Mononuclear cell (primary cell): ENCODE results near the gene ATAD3B. TPM values are rescaled to one million over a fixed set of nuclear protein-coding genes. Genes with fewer than 3 reads are reported as not detected.

Source experiments
- H3K27me3 ChIP-seq: 2 replicates; pipeline ENCODE4 v1.6.0; 2011; ENCODE audit warnings: low read length, control low read depth; ENCODE audit not compliant: insufficient read depth
- H3K4me1 ChIP-seq: 2 replicates; pipeline ENCODE4 v1.5.1; 2011; ENCODE audit warnings: mild to moderate bottlenecking, low read length, control low read depth; ENCODE audit not compliant: insufficient read depth
- H3K4me3 ChIP-seq: 2 replicates; pipeline ENCODE4 v1.5.1; 2011; ENCODE audit warnings: mild to moderate bottlenecking, low read length, moderate library complexity
- H3K9me3 ChIP-seq: 2 replicates; pipeline ENCODE4 v1.5.1; 2011; ENCODE audit warnings: low read depth, mild to moderate bottlenecking, control low read depth, low read length
- total RNA-seq: library from RNA; depleted of rRNA; stranded (reverse); fragments of >200 nt; gene quantifications from one replicate; pipeline ENCODE4 v1.2.3, GENCODE V29; 2012

ATAD3B gene
- total RNA-seq, 1 donor: 11.5 TPM

GRCh38 chr1:1536019-1536937 lies 64.7 kb downstream of the ATAD3B start:
- H3K9me3 ChIP-seq: no peaks in the 10 kb centered on the region
- H3K4me1 ChIP-seq: peaks cover 4% of the 10 kb centered on the region
- H3K4me3 ChIP-seq: no peak overlapping the region
- H3K27me3 ChIP-seq: no peaks in the 10 kb centered on the region

GRCh38 chr1:1536938-1537546 lies 65.5 kb downstream of the ATAD3B start:
- no peaks in the 10 kb centered on the region for H3K27me3 ChIP-seq
- H3K9me3 ChIP-seq: no peaks in the 10 kb centered on the region
- peaks cover 4% of the 10 kb centered on the region for H3K4me1 ChIP-seq
- H3K4me3 ChIP-seq: no peak overlapping the region

- Histone ChIP-seq H3K27me3 (no peaks in the 10 kb centered on the region), H3K4me1 (peaks cover 4% of the 10 kb centered on the region), H3K4me3 (no peak overlapping the region), H3K9me3 (no peaks in the 10 kb centered on the region)
These were observed 66.2 kb downstream of the ATAD3B start for GRCh38 chr1:1537626-1538250.

GRCh38 chr1:1538334-1538733 lies 66.8 kb downstream of the ATAD3B start:
- no peaks in the 10 kb centered on the region for H3K9me3 ChIP-seq
- no peaks in the 10 kb centered on the region for H3K27me3 ChIP-seq
- no peak overlapping the region for H3K4me3 ChIP-seq
- peaks cover 4% of the 10 kb centered on the region for H3K4me1 ChIP-seq

GRCh38 chr1:1538989-1539309 lies 67.4 kb downstream of the ATAD3B start:
- Histone ChIP-seq H3K27me3 (no peaks in the 10 kb centered on the region), H3K4me3 (no peak overlapping the region), H3K4me1 (peaks cover 4% of the 10 kb centered on the region), H3K9me3 (no peaks in the 10 kb centered on the region)

GRCh38 chr1:1539310-1540089 lies 67.9 kb downstream of the ATAD3B start:
- Histone ChIP-seq H3K27me3 (no peaks in the 10 kb centered on the region), H3K4me1 (peaks cover 4% of the 10 kb centered on the region), H3K9me3 (no peaks in the 10 kb centered on the region), H3K4me3 (no peak overlapping the region)

GRCh38 chr1:1540090-1540817 lies 68.7 kb downstream of the ATAD3B start, which contains the start of gene TMEM240:
Gene TMEM240 (minus strand): TSS chr1:1540624. CDS start chr1:1540346, 278 bp downstream.
- H3K27me3 ChIP-seq: no peaks in the 10 kb centered on the region
- H3K9me3 ChIP-seq: no peaks in the 10 kb centered on the region
- H3K4me1 ChIP-seq: peaks cover 4% of the 10 kb centered on the region
- H3K4me3 ChIP-seq: no peak within 1 kb of the TSS

- Histone ChIP-seq H3K9me3 (no peaks in the 10 kb centered on the region), H3K4me3 (no peak overlapping the region), H3K4me1 (peaks cover 4% of the 10 kb centered on the region), H3K27me3 (no peaks in the 10 kb centered on the region)
These were observed 69.5 kb downstream of the ATAD3B start for GRCh38 chr1:1540818-1541628.

- no peaks in the 10 kb centered on the region for H3K27me3 ChIP-seq
These were observed 70.6 kb downstream of the ATAD3B start for GRCh38 chr1:1541956-1542765.

GRCh38 chr1:1542766-1543705 lies 71.5 kb downstream of the ATAD3B start:
- H3K9me3 ChIP-seq: no peaks in the 10 kb centered on the region
- H3K4me1 ChIP-seq: peaks cover 4% of the 10 kb centered on the region
- no peaks in the 10 kb centered on the region for H3K27me3 ChIP-seq
- no peak overlapping the region for H3K4me3 ChIP-seq

More at GRCh38 chr1:1541956-1542765, 70.6 kb downstream of the ATAD3B start:
- H3K9me3 ChIP-seq: no peaks in the 10 kb centered on the region
- H3K4me3 ChIP-seq: no peak overlapping the region
- H3K4me1 ChIP-seq: peaks cover 4% of the 10 kb centered on the region

GRCh38 chr1:1543706-1544099 lies 72.1 kb downstream of the ATAD3B start:
- no peaks in the 10 kb centered on the region for H3K9me3 ChIP-seq
- H3K4me3 ChIP-seq: no peak overlapping the region
- H3K4me1 ChIP-seq: peaks cover 4% of the 10 kb centered on the region
- H3K27me3 ChIP-seq: no peaks in the 10 kb centered on the region

GRCh38 chr1:1544544-1544943 lies 73.0 kb downstream of the ATAD3B start:
- Histone ChIP-seq H3K27me3 (no peaks in the 10 kb centered on the region), H3K4me3 (no peak overlapping the region), H3K9me3 (no peaks in the 10 kb centered on the region), H3K4me1 (peaks cover 4% of the 10 kb centered on the region)
